H1 (cell line): ENCODE results near the gene APOBEC3C. TPM values are rescaled to one million over a fixed set of nuclear protein-coding genes. Genes with fewer than 3 reads are reported as not detected.
"Not testable (repeated sequence)": the region's sequence is repeated elsewhere in the genome, so short reads cannot be mapped to it uniquely, and the experiment has no call there.

ENCODE experiments used
- CTCF ChIA-PET: fragments of 300-600 bp; sonication (Branson Sonifier 250); formaldehyde crosslinking; loops from one replicate; lab custom pipeline; 2021; ENCODE audit not compliant: partially characterized antibody; lab: Charles Lee
- POLR2A ChIA-PET: fragments of 300-600 bp; sonication (Branson Sonifier 250); formaldehyde crosslinking; loops from one replicate; lab custom pipeline; 2021; ENCODE audit warnings: inconsistent platforms; ENCODE audit not compliant: partially characterized antibody; lab: Charles Lee
- DNase-seq, 2 experiments: peaks; one replicate each; pipeline versions ENCODE4 v3.0.0 to v3.0.0-alpha.2; 2010 to 2022; ENCODE audit warnings: low spot score in 2 of 2, low read depth in 1 of 2, mixed read lengths in 1 of 2
- FAIRE-seq: peaks from 2 replicates; lab custom pipeline; 2011; peaks lifted over from hg19 to GRCh38; lab: Jason Lieb, UNC
- H2AFZ ChIP-seq: 2 replicates; pipeline ENCODE4 v1.8.1; 2012; ENCODE audit warnings: low read length, inconsistent platforms
- H2AK5ac ChIP-seq: 2 replicates; pipeline ENCODE4 v1.6.1; 2013; ENCODE audit warnings: low read depth, low read length
- H2BK120ac ChIP-seq: replicated peaks from 2 replicates; pipeline ENCODE3; 2013; ENCODE audit warnings: low read depth, low read length, inconsistent platforms
- H2BK12ac ChIP-seq: 2 replicates; pipeline ENCODE4 v1.6.1; 2013; ENCODE audit warnings: low read depth, low read length
- H2BK15ac ChIP-seq: 2 replicates; pipeline ENCODE4 v1.6.1; 2013; ENCODE audit warnings: low read length
- H2BK20ac ChIP-seq: 2 replicates; pipeline ENCODE4 v1.6.1; 2013; ENCODE audit warnings: low read length
- H2BK5ac ChIP-seq: 2 replicates; pipeline ENCODE4 v1.6.1; 2013; ENCODE audit warnings: low read depth, low read length
- H3K14ac ChIP-seq: 2 replicates; pipeline ENCODE4 v1.6.1; 2013; ENCODE audit warnings: inconsistent platforms; ENCODE audit not compliant: insufficient read length
- H3K18ac ChIP-seq: 2 replicates; pipeline ENCODE4 v1.6.1; 2013; ENCODE audit warnings: low read length; ENCODE audit errors: extremely low read depth
- H3K23ac ChIP-seq: 2 replicates; pipeline ENCODE4 v1.6.1; 2013; ENCODE audit warnings: inconsistent platforms; ENCODE audit not compliant: insufficient read length
- H3K23me2 ChIP-seq: 2 replicates; pipeline ENCODE4 v1.6.1; 2013; ENCODE audit warnings: low read depth, low read length
- H3K27ac ChIP-seq: 2 replicates; pipeline ENCODE4 v1.6.1; 2011; ENCODE audit warnings: low read depth, low read length, inconsistent platforms
- H3K27me3 ChIP-seq, 4 experiments: replicated peaks in 1 of 4; 1 replicate in 1 of 4; 2 replicates in 3 of 4; pipeline versions ENCODE4 v1.6.1 to v1.8.1; 2011 to 2013; ENCODE audit warnings: low read length in 3 of 4, mild to moderate bottlenecking in 3 of 4, inconsistent platforms in 2 of 4, mixed read lengths in 2 of 4, moderate library complexity in 1 of 4; ENCODE audit not compliant: control insufficient read depth in 3 of 4, insufficient read depth in 3 of 4; ENCODE audit errors: extremely low read depth in 1 of 4
- H3K36me3 ChIP-seq, 4 experiments: 2 replicates each; pipeline versions ENCODE4 v1.6.1 to v1.8.1; 2011 to 2013; ENCODE audit warnings: mild to moderate bottlenecking in 4 of 4, low read length in 3 of 4, moderate library complexity in 2 of 4, control low read depth in 1 of 4, inconsistent platforms in 1 of 4; ENCODE audit not compliant: insufficient read depth in 4 of 4, control insufficient read depth in 2 of 4
- H3K4ac ChIP-seq: replicated peaks from 2 replicates; pipeline ENCODE3; 2013; ENCODE audit warnings: low read length, low read depth, mixed read lengths, inconsistent platforms; ENCODE audit not compliant: insufficient read length
- H3K4me1 ChIP-seq, 4 experiments: replicated peaks in 1 of 4; 1 replicate in 1 of 4; 2 replicates in 3 of 4; pipeline versions ENCODE4 v1.6.1 to v1.8.1; 2011 to 2013; ENCODE audit warnings: low read length in 3 of 4, inconsistent platforms in 2 of 4, mixed read lengths in 1 of 4; ENCODE audit not compliant: insufficient read depth in 4 of 4, control insufficient read depth in 3 of 4
- H3K4me2 ChIP-seq, 2 experiments: 2 replicates each; pipeline versions ENCODE4 v1.6.1 to v1.8.1; 2011 to 2013; ENCODE audit warnings: low read depth in 2 of 2, low read length in 2 of 2, control low read depth in 1 of 2, inconsistent platforms in 1 of 2, mild to moderate bottlenecking in 1 of 2; ENCODE audit not compliant: insufficient read depth in 1 of 2
- H3K4me3 ChIP-seq, 4 experiments: fragments of 200-600, 300-600 bp in 1 of 4; sonication (generic), shearing (Covaris generic), sonication (Bioruptor Twin) in 1 of 4; 2 replicates each; pipeline versions ENCODE4 v1.5.1 to v1.8.1; 2011 to 2016; ENCODE audit warnings: low read length in 4 of 4, low read depth in 3 of 4, control low read depth in 2 of 4, inconsistent platforms in 2 of 4, mild to moderate bottlenecking in 2 of 4, mixed read lengths in 1 of 4, moderate library complexity in 1 of 4; ENCODE audit not compliant: insufficient read depth in 2 of 4; ENCODE audit errors: extremely low read depth in 1 of 4
- H3K56ac ChIP-seq: replicated peaks from 2 replicates; pipeline ENCODE3; 2013; ENCODE audit warnings: low read depth, mild to moderate bottlenecking, mixed read lengths, low read length, inconsistent platforms; ENCODE audit not compliant: insufficient read length
- H3K79me1 ChIP-seq: 2 replicates; pipeline ENCODE4 v1.6.1; 2013; ENCODE audit warnings: low read depth, low read length, control low read depth
- H3K79me2 ChIP-seq, 2 experiments: 2 replicates each; pipeline versions ENCODE4 v1.6.1 to v1.8.1; 2012 to 2013; ENCODE audit warnings: low read length in 2 of 2, mild to moderate bottlenecking in 2 of 2, inconsistent platforms in 1 of 2; ENCODE audit not compliant: insufficient read depth in 2 of 2, control insufficient read depth in 1 of 2
- H3K9ac ChIP-seq, 4 experiments: replicated peaks in 1 of 4; 1 replicate in 1 of 4; 2 replicates in 3 of 4; pipeline versions ENCODE4 v1.6.1 to v1.8.1; 2011 to 2013; ENCODE audit warnings: low read depth in 3 of 4, low read length in 3 of 4, control low read depth in 2 of 4, mild to moderate bottlenecking in 2 of 4, moderate library complexity in 2 of 4, inconsistent platforms in 1 of 4; ENCODE audit errors: extremely low read depth in 1 of 4
- H3K9me3 ChIP-seq, 2 experiments: 2 replicates each; pipeline versions ENCODE4 v1.6.1 to v1.8.1; 2012 to 2013; ENCODE audit warnings: mild to moderate bottlenecking in 2 of 2, moderate library complexity in 2 of 2, control low read depth in 1 of 2, inconsistent platforms in 1 of 2, low read depth in 1 of 2, low read length in 1 of 2, mixed read lengths in 1 of 2; ENCODE audit not compliant: insufficient read depth in 2 of 2
- H4K20me1 ChIP-seq, 2 experiments: replicated peaks in 1 of 2; 2 replicates each; pipeline versions ENCODE3 to v1.8.1; 2011 to 2013; ENCODE audit warnings: inconsistent platforms in 2 of 2, low read length in 2 of 2, mild to moderate bottlenecking in 1 of 2; ENCODE audit not compliant: insufficient read depth in 2 of 2, control insufficient read depth in 1 of 2
- H4K5ac ChIP-seq: 2 replicates; pipeline ENCODE4 v1.6.1; 2013; ENCODE audit warnings: low read length, low read depth, mixed read lengths, inconsistent platforms; ENCODE audit not compliant: insufficient read length
- H4K8ac ChIP-seq: 2 replicates; pipeline ENCODE4 v1.8.0; 2013; ENCODE audit warnings: mild to moderate bottlenecking, moderate library complexity, low read length, inconsistent platforms; ENCODE audit not compliant: insufficient read depth; ENCODE audit errors: extremely low read depth
- H4K91ac ChIP-seq: replicated peaks from 2 replicates; pipeline ENCODE3; 2013; ENCODE audit warnings: low read length, mixed read lengths, inconsistent platforms; ENCODE audit not compliant: insufficient read length
- ASH2L ChIP-seq: fragments of 200-600, 300-600 bp; sonication (generic); IDR thresholded peaks from one replicate; pipeline ENCODE4 v1.7.1; 2017; ENCODE audit warnings: low read length
- POLR2A ChIP-seq, 2 experiments: IDR thresholded peaks; 1 replicate in 1 of 2; 2 replicates in 1 of 2; pipeline ENCODE4 v1.6.1; 2011; ENCODE audit warnings: low read depth in 2 of 2, low read length in 2 of 2, mild to moderate bottlenecking in 2 of 2; ENCODE audit errors: control extremely low read depth in 1 of 2
- RAD21 ChIP-seq, 2 experiments: IDR thresholded peaks in 1 of 2; conservative IDR thresholded peaks in 1 of 2; 2 replicates each; pipeline ENCODE4 v1.6.1; 2011; ENCODE audit warnings: low read depth in 2 of 2, low read length in 2 of 2, improper control_type of control experiment in 1 of 2, inconsistent platforms in 1 of 2, mild to moderate bottlenecking in 1 of 2, moderate library complexity in 1 of 2
- TAF1 ChIP-seq: IDR thresholded peaks from 2 replicates; pipeline ENCODE4 v1.6.1; 2011; ENCODE audit warnings: mild to moderate bottlenecking, low read depth, low read length
- WGBS, 2 experiments: shearing (Covaris generic) in 1 of 2; methylation state at CpG; one replicate each; pipeline versions ENCODE4 v1.1.6 to v1.1.7; 2013 to 2015; ENCODE audit warnings: low lambda C conversion rate in 2 of 2, mixed read lengths in 2 of 2, inconsistent platforms in 1 of 2, low coverage in 1 of 2, missing lambda C conversion rate in 1 of 2; ENCODE audit not compliant: insufficient replicate concordance in 2 of 2, insufficient coverage in 1 of 2, insufficient read length in 1 of 2; ENCODE audit errors: extremely low coverage in 1 of 2, missing lambda C conversion rate in 1 of 2; 5-methylcytosine and 5-hydroxymethylcytosine counted together
- polyA plus RNA-seq, 7 experiments: library from polyadenylated mRNA; depleted of rRNA in 3 of 7; stranded (reverse) in 5 of 7; unstranded in 2 of 7; fragments of >200 nt in 5 of 7; fragments of 200-250 nt in 2 of 7; gene quantifications; 1 replicate in 5 of 7; 2 replicates in 1 of 7; 4 replicates in 1 of 7; pipeline versions ENCODE4 v1.2.1 to v1.2.3, GENCODE V29; 2011 to 2013; ENCODE audit warnings: missing spikeins in 2 of 7, mixed read lengths in 2 of 7
- total RNA-seq: library from RNA; stranded (reverse); fragmentation: NEBNext Ultra II Directional; extraction: Animal tissue kit (Norgen Biotek cat#: 25700); gene quantifications from 2 replicates; pipeline ENCODE4 v1.2.1, GENCODE V29; 2021

Gene APOBEC3C
- total and polyA plus RNA-seq, 2 of the 8 experiments (the other 6 are each of a cell fraction or from before 2014, with no cell fraction given): 20.3 to 23.3 TPM

DNA sequence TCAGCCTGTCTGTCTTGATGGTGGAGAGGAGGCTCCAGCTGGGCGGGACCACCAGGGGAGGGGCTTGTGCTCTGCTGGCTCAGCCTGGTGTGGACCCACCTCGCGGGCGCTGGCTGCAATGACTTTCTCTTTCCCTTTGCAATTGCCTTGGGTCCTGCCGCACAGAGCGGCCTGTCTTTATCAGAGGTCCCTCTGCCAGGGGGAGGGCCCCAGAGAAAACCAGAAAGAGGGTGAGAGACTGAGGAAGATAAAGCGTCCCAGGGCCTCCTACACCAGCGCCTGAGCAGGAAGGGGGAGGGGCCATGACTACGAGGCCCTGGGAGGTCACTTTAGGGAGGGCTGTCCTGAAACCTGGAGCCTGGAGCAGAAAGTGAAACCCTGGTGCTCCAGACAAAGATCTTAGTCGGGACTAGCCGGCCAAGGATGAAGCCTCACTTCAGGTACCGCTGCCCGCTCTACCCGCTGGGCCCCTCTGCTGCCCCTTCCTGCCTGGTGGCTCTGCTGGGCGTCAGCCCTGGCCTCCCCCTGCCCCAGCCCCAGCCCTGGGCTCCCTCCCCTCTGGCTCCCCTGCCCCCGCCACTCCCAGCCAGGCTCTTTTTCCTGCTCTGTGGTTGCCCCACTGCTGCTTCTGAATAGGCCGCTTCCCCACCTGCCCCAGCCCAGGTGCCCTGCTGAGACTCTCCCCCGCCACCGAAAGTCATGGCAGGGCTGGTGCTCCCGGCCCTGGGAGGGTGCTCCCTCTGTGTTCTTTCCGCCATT, 26.7 kb downstream of the APOBEC3C start, which contains the start of gene APOBEC3F:
TSS of gene APOBEC3F (plus strand) at position 327 of the 759 bp plus-strand sequence. CDS start at position 424, 97 bp downstream.
- not testable (repeated sequence) for H2BK15ac ChIP-seq, H3K79me1 ChIP-seq
- WGBS, 2 experiments: 3% methylated on average over 13 of the region's 21 CpGs; no CpG with 5 or more reads in 1 of the 2 experiments
- TF ChIP-seq ASH2L (peak; percentile 18), RAD21 (IDR thresholded peaks at IDR 0.05 in 1 of 2, conservative IDR thresholded peaks at IDR 0.05 in 1 of 2; ENCODE audit: low read depth in 2 of 2, low read length in 2 of 2) (0 out of 4 replicates have a peak, but pooled peaks of 1 of the 2 experiments have one; percentile 1), TAF1 (peak; percentile 56), POLR2A (IDR thresholded peaks at IDR 0.05; ENCODE audit: control extremely low read depth in 1 of 2, low read depth in 2 of 2, low read length in 2 of 2) (peak; percentile 51)
- TF ChIP-seq, all 59 proteins: peak for 4; not testable (repeated sequence) for 55
- H2AK5ac ChIP-seq, H3K9me3 ChIP-seq, H3K79me2 ChIP-seq, H3K36me3 ChIP-seq, H2BK12ac ChIP-seq, H4K91ac ChIP-seq, H3K56ac ChIP-seq, H3K23me2 ChIP-seq, H2BK20ac ChIP-seq, H4K8ac ChIP-seq, H3K27me3 ChIP-seq, H4K20me1 ChIP-seq, FAIRE-seq, H3K23ac ChIP-seq, H3K4ac ChIP-seq, H2BK120ac ChIP-seq, H2AFZ ChIP-seq, H3K14ac ChIP-seq: not testable (repeated sequence)
- H3K4me3 ChIP-seq: peak within 1 kb of the TSS; percentile 30 to 54 (median 43); a peak in 7 of 8 replicates
- peak within 1 kb of the TSS; percentile 83 for H3K18ac ChIP-seq
- peak within 1 kb of the TSS; percentile 88 for H4K5ac ChIP-seq
- peak within 1 kb of the TSS in 1 of 4 experiments; percentile 41; a peak in 2 of 7 replicates for H3K9ac ChIP-seq
- peaks cover 3 to 18% (median 10%) of the 10 kb centered on the region in 4 experiments for H3K4me1 ChIP-seq
- ChIA-PET CTCF (interaction anchor here (0.7 to 1.0 kb wide), 3 partner anchors 11 to 755 kb away, joined by 3 read pairs; no protein-coding TSS in a partner anchor), POLR2A (interaction anchor here (0.6 to 2.5 kb wide), 7 partner anchors 15 to 54 kb away, joined by 3 to 7 read pairs (median 3); partner anchors contain the start of gene APOBEC3D)
- peak within 1 kb of the TSS; percentile 71; the same call in 1 of the 2 replicates for H2BK5ac ChIP-seq
- peak in 1 of 2 experiments; percentile 76 for DNase-seq
- peak within 1 kb of the TSS; percentile 75; the same call in 1 of the 2 replicates for H3K27ac ChIP-seq
- H3K4me2 ChIP-seq: peak within 1 kb of the TSS; percentile 58 to 63
